Amniotic epithelial cell (primary cell): ENCODE data around the gene PRSS57.

Source experiments
- DNase-seq: peaks from one replicate; pipeline ENCODE4 v3.0.0-alpha.2; 2010; ENCODE audit warnings: low read depth

PRSS57 gene

GRCh38 chr19:652467-653389 lies 42.5 kb downstream of the PRSS57 start:
- DNase-seq: no peak

- DNase-seq: no peak
Measured at GRCh38 chr19:651991-652390, 43.3 kb downstream of the PRSS57 start.

- no peak for DNase-seq
Measured at GRCh38 chr19:651114-651818, 44.0 kb downstream of the PRSS57 start.

GRCh38 chr19:650121-650520 lies 45.1 kb downstream of the PRSS57 start:
- no peak for DNase-seq

GRCh38 chr19:648904-649801 lies 46.1 kb downstream of the PRSS57 start:
- DNase-seq: no peak

- DNase-seq: no peak
Measured at GRCh38 chr19:648305-648704, 46.9 kb downstream of the PRSS57 start.

- DNase-seq: no peak
Measured at GRCh38 chr19:647566-648284, 47.5 kb downstream of the PRSS57 start.

GRCh38 chr19:646779-647565 lies 48.3 kb downstream of the PRSS57 start:
- no peak for DNase-seq

- no peak for DNase-seq
Measured at GRCh38 chr19:645912-646778, 49.1 kb downstream of the PRSS57 start.

GRCh38 chr19:644789-645188 lies 50.5 kb downstream of the PRSS57 start:
- DNase-seq: no peak

- no peak for DNase-seq
Measured at GRCh38 chr19:644363-644762, 50.9 kb downstream of the PRSS57 start.

GRCh38 chr19:643736-644135 lies 51.5 kb downstream of the PRSS57 start:
- DNase-seq: no peak

GRCh38 chr19:642767-643727 lies 52.2 kb downstream of the PRSS57 start:
- DNase-seq: no peak

- DNase-seq: no peak
Measured at GRCh38 chr19:641702-642101, 53.5 kb downstream of the PRSS57 start.

GRCh38 chr19:640606-641189 lies 54.6 kb downstream of the PRSS57 start:
- DNase-seq: no peak

- DNase-seq: no peak
Measured at GRCh38 chr19:640161-640558, 55.1 kb downstream of the PRSS57 start.

GRCh38 chr19:639253-640160 lies 55.7 kb downstream of the PRSS57 start, which contains the start of gene FGF22:
FGF22 (plus strand) TSS chr19:639879; CDS start chr19:639926, 47 bp downstream.
- DNase-seq: peak; percentile 71
